Measurements from ENCODE around the gene PNCK. TPM values are rescaled to one million over a fixed set of nuclear protein-coding genes. Genes with fewer than 3 reads are reported as not detected.

The PNCK gene
- total and polyA plus RNA-seq, 12 donors: 2.0 to 15.6 (median 5.7) TPM

DNA sequence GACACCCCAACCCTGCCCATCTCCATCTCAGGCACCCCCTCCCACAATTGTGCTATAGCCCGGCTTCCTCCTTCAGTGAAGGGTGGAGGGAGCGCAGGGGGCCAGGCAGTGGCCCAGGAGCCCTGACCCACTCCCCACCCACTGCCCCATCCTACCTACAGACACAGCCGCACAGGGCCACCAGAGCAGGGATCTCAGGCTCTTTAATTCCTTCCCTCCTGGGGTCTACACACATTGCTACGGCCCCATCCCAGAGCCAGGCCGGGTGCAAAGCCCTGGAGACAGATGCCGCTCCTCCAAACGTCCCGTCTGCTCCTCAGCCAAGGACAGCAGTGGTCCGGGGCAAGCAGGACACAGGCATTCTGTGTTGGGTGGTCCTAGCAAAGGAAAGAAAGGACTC, 39.4 kb downstream of the PNCK start:
- 63 to 78% methylated on average over 7 to 9 of the region's 9 CpGs for WGBS, 2 donors
- ATAC-seq (no peak), DNase-seq (no peak)
- TF ChIP-seq, protein P1, sequence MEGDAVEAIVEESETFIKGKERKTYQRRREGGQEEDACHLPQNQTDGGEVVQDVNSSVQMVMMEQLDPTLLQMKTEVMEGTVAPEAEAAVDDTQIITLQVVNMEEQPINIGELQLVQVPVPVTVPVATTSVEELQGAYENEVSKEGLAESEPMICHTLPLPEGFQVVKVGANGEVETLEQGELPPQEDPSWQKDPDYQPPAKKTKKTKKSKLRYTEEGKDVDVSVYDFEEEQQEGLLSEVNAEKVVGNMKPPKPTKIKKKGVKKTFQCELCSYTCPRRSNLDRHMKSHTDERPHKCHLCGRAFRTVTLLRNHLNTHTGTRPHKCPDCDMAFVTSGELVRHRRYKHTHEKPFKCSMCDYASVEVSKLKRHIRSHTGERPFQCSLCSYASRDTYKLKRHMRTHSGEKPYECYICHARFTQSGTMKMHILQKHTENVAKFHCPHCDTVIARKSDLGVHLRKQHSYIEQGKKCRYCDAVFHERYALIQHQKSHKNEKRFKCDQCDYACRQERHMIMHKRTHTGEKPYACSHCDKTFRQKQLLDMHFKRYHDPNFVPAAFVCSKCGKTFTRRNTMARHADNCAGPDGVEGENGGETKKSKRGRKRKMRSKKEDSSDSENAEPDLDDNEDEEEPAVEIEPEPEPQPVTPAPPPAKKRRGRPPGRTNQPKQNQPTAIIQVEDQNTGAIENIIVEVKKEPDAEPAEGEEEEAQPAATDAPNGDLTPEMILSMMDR (IDR thresholded peaks at IDR 0.05): no peak
- Histone ChIP-seq H3K27me3 (peaks cover 0 to 16% (median 0%) of the 10 kb centered on the region in 7 donors), H3K36me3 (no peaks in the 10 kb centered on the region), H3K27ac (no peak overlapping the region), H3K4me1 (peaks cover 0 to 10% (median 0%) of the 10 kb centered on the region in 9 donors), H3K4me3 (no peak overlapping the region), H3K9me3 (peaks cover 0 to 13% (median 0%) of the 10 kb centered on the region in 11 donors)
- intact Hi-C loops (cut with DNase I): no loop called here

DNA sequence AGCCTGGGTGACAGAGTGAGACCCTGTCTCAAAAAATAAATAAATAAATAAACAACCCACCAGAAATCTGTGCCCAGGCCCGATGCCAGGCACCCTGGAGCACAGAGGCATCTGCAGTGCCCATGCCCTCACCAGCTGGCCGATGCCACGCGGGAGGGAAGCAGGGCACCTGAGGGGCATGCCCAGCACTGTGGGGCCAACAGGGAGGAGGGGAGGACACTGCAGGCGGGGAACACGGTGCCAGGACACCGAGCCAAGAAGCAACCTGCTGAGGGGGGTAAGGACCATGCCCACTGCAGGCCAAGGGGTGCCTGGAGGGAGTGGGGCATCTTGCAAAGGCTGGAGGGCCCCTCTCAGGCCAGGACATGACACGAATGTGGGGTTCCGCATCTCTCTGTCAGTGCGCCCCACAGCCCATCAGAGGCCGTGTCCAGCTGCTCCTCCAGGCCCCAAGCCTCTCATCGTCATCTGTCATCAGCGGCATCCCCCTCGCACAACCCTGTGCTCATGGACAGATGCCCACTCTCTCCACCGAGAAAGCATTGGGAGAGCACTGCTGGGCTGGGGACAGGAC, 39.9 kb downstream of the PNCK start:
- H3K4me1 ChIP-seq: peaks cover 0 to 10% (median 0%) of the 10 kb centered on the region in 9 donors
- H3K27me3 ChIP-seq: peaks cover 0 to 11% (median 0%) of the 10 kb centered on the region in 7 donors
- no peak for DNase-seq
- no peak overlapping the region for H3K27ac ChIP-seq
- no peak overlapping the region for H3K4me3 ChIP-seq
- ATAC-seq: no peak
- H3K36me3 ChIP-seq: no peaks in the 10 kb centered on the region
- WGBS, 2 donors: 91 to 94% methylated on average over 10 to 14 of the region's 15 CpGs
- intact Hi-C loops (cut with DNase I): no loop called here
- peaks cover 0 to 13% (median 0%) of the 10 kb centered on the region in 11 donors for H3K9me3 ChIP-seq
- TF ChIP-seq, protein P1 (IDR thresholded peaks at IDR 0.05): no peak

DNA sequence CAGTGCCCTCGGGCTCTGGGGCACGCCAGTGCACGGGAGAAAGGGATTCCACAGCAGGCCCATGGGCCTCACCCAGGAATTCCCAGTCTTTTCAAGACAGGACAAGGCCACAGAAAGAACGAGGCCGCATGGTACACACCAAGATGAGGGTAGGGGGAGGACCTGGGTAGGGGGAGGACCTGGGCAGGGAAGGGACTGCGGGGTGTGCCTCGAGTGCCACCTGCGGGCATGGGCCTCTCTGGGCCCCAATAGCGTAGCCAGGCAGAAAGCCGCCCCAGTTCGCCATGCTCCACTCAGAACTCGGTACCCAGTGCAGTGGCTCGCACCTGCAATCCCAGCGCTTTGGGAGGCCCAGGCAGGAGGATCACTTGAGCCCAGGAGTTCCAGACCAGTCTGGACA, 40.6 kb downstream of the PNCK start:
- Histone ChIP-seq H3K36me3 (no peaks in the 10 kb centered on the region), H3K4me1 (peaks cover 0 to 10% (median 0%) of the 10 kb centered on the region in 9 donors), H3K9me3 (peaks cover 0 to 13% (median 0%) of the 10 kb centered on the region in 11 donors), H3K27me3 (peaks cover 0 to 13% (median 0%) of the 10 kb centered on the region in 7 donors), H3K4me3 (no peak overlapping the region), H3K27ac (no peak overlapping the region)
- ATAC-seq (no peak), DNase-seq (no peak)
- TF ChIP-seq, protein P1 (IDR thresholded peaks at IDR 0.05): no peak
- intact Hi-C loops (cut with DNase I): no loop called here
- 98 to 100% methylated on average over 11 to 14 of the region's 14 CpGs for WGBS, 2 donors

DNA sequence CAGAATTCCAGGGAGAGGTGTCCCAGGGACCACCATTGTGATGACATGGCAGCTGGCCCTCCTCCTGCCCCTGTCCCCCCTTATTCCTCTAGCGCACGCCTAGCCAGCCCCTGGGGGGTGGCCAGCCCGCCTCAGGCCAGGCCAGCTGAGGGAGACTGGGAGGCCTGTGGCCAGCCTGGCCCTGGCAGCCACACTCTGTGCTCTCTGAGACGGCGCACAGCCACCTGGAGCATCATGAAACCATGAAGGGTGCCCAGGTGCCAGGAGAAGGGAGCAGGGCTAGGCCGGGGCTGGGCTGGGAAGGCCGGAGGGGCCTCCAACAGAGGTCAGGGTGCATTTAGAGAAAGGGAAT, 41.0 kb downstream of the PNCK start:
- TF ChIP-seq, protein P1 (IDR thresholded peaks at IDR 0.05): no peak
- no peak overlapping the region for H3K27ac ChIP-seq
- H3K36me3 ChIP-seq: no peaks in the 10 kb centered on the region
- intact Hi-C loops (cut with DNase I): no loop called here
- H3K4me3 ChIP-seq: no peak overlapping the region
- peaks cover 0 to 18% (median 0%) of the 10 kb centered on the region in 7 donors for H3K27me3 ChIP-seq
- WGBS, 2 donors: 91 to 99% methylated on average over 6 to 7 of the region's 7 CpGs
- peaks cover 0 to 13% (median 0%) of the 10 kb centered on the region in 11 donors for H3K9me3 ChIP-seq
- peaks cover 0 to 10% (median 0%) of the 10 kb centered on the region in 9 donors for H3K4me1 ChIP-seq
- ATAC-seq (no peak), DNase-seq (no peak)

Measured in heart right ventricle (tissue), 16 donors.